Measurements from ENCODE around the gene SNX32.

SNX32 gene

GRCh38 chr11:65861165-65861505 is 27.4 kb downstream of the SNX32 start:
- Histone ChIP-seq H3K36me3 (ENCODE audit: low read depth) (peaks cover 63% of the 10 kb centered on the region), H3K4me1 (ENCODE audit: insufficient read depth, poor library complexity, severe bottlenecking) (no peaks in the 10 kb centered on the region), H3K9me3 (ENCODE audit: severe bottlenecking) (no peaks in the 10 kb centered on the region), H3K27me3 (ENCODE audit: insufficient read depth, poor library complexity, severe bottlenecking) (no peaks in the 10 kb centered on the region), H3K4me3 (ENCODE audit: severe bottlenecking) (peak overlapping the region; percentile 97), H3K27ac (ENCODE audit: poor library complexity, severe bottlenecking) (peak overlapping the region; percentile 91)
- ATAC-seq (ENCODE audit: low read depth), result no peak
- TF ChIP-seq CTCF (IDR thresholded peaks at IDR 0.05; ENCODE audit: poor library complexity, severe bottlenecking), result no peak
- DNase-seq (ENCODE audit: low spot score), result peak; percentile 49

- no peak for TF ChIP-seq CTCF (IDR thresholded peaks at IDR 0.05; ENCODE audit: poor library complexity, severe bottlenecking)
- no peak for ATAC-seq (ENCODE audit: low read depth)
- Histone ChIP-seq H3K4me3 (ENCODE audit: severe bottlenecking) (peak overlapping the region; percentile 97), H3K27ac (ENCODE audit: poor library complexity, severe bottlenecking) (peak overlapping the region; percentile 91), H3K36me3 (ENCODE audit: low read depth) (peaks cover 63% of the 10 kb centered on the region), H3K27me3 (ENCODE audit: insufficient read depth, poor library complexity, severe bottlenecking) (no peaks in the 10 kb centered on the region), H3K4me1 (ENCODE audit: insufficient read depth, poor library complexity, severe bottlenecking) (no peaks in the 10 kb centered on the region), H3K9me3 (ENCODE audit: severe bottlenecking) (no peaks in the 10 kb centered on the region)
- peak; percentile 47 for DNase-seq (ENCODE audit: low spot score)
These were observed 27.9 kb downstream of the SNX32 start for GRCh38 chr11:65861533-65862183.

GRCh38 chr11:65862191-65862735 is 28.5 kb downstream of the SNX32 start:
- peak; percentile 47 for DNase-seq (ENCODE audit: low spot score)
- no peaks in the 10 kb centered on the region for H3K4me1 ChIP-seq (ENCODE audit: insufficient read depth, poor library complexity, severe bottlenecking)
- H3K9me3 ChIP-seq (ENCODE audit: severe bottlenecking), result no peaks in the 10 kb centered on the region
- TF ChIP-seq CTCF (IDR thresholded peaks at IDR 0.05; ENCODE audit: poor library complexity, severe bottlenecking), result no peak
- H3K27me3 ChIP-seq (ENCODE audit: insufficient read depth, poor library complexity, severe bottlenecking), result no peaks in the 10 kb centered on the region
- no peak for ATAC-seq (ENCODE audit: low read depth)
- peak overlapping the region; percentile 91 for H3K27ac ChIP-seq (ENCODE audit: poor library complexity, severe bottlenecking)
- peaks cover 63% of the 10 kb centered on the region for H3K36me3 ChIP-seq (ENCODE audit: low read depth)
- no peak overlapping the region for H3K4me3 ChIP-seq (ENCODE audit: severe bottlenecking)

DNA sequence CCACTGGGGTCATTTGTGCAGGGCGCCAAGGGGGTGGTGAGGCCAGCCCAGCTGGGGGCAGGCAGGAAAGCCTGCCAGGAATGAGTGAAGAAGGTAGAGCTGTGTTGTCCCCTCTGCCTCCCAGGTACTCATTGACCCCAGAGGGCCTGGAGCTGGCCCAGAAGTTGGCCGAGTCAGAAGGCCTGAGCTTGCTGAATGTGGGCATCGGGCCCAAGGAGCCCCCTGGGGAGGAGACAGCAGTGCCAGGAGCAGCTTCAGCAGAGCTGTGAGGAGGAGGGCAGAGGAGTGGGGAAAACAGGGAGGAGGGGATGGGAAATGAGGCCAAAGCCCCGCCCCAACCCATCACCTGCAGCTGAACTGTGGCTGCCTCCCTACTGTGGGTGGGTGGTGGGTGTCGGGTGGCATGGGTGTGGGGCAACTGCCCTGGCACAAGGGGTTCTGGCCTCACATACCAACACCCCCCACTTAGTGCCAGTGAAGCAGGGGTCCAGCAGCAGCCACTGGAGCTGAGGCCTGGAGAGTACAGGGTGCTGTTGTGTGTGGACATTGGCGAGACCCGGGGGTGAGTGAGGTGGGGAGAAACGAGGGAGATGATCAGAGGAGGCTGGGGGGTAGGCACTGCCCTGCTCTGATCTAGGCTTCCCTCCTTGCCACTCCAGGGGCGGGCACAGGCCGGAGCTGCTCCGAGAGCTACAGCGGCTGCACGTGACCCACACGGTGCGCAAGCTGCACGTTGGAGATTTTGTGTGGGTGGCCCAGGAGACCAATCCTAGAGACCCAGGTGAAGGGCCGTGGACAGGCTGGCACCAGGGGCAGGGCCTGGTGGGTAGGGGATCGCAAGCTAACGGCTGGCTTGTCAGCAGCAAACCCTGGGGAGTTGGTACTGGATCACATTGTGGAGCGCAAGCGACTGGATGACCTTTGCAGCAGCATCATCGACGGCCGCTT is 29.5 kb downstream of the SNX32 start:
- Histone ChIP-seq H3K4me3 (ENCODE audit: severe bottlenecking) (no peak overlapping the region), H3K27me3 (ENCODE audit: insufficient read depth, poor library complexity, severe bottlenecking) (no peaks in the 10 kb centered on the region), H3K27ac (ENCODE audit: poor library complexity, severe bottlenecking) (no peak overlapping the region), H3K4me1 (ENCODE audit: insufficient read depth, poor library complexity, severe bottlenecking) (no peaks in the 10 kb centered on the region), H3K9me3 (ENCODE audit: severe bottlenecking) (no peaks in the 10 kb centered on the region), H3K36me3 (ENCODE audit: low read depth) (peaks cover 69% of the 10 kb centered on the region)
- ATAC-seq (ENCODE audit: low read depth) (no peak), DNase-seq (ENCODE audit: low spot score) (peak; percentile 47)
- TF ChIP-seq CTCF (IDR thresholded peaks at IDR 0.05; ENCODE audit: poor library complexity, severe bottlenecking), result no peak
